Duodenal mucosa (tissue), 2 donors: ENCODE measurements around the gene COL27A1.
"Not testable (repeated sequence)": the region's sequence is repeated elsewhere in the genome, so short reads cannot be mapped to it uniquely, and the experiment has no call there.

Experiments used
- H3K27ac ChIP-seq: one replicate; pipeline ENCODE4 v1.7.0; 2013; ENCODE audit warnings: low read depth, low read length
- H3K27me3 ChIP-seq, 2 donors: one replicate each; pipeline ENCODE4 v1.7.0; 2013; ENCODE audit warnings: low read length in 2 of 2, control low read depth in 1 of 2; ENCODE audit not compliant: insufficient read depth in 2 of 2, control insufficient read depth in 1 of 2
- H3K36me3 ChIP-seq, 2 donors: one replicate each; pipeline ENCODE4 v1.7.0; 2013; ENCODE audit warnings: low read length in 2 of 2, control low read depth in 1 of 2; ENCODE audit not compliant: insufficient read depth in 2 of 2, control insufficient read depth in 1 of 2
- H3K4me1 ChIP-seq, 2 donors: one replicate each; pipeline ENCODE4 v1.7.0; 2013; ENCODE audit warnings: low read length in 2 of 2, control low read depth in 1 of 2; ENCODE audit not compliant: insufficient read depth in 2 of 2, control insufficient read depth in 1 of 2
- H3K4me3 ChIP-seq, 2 donors: one replicate each; pipeline ENCODE4 v1.7.0; 2013; ENCODE audit warnings: low read length in 2 of 2, low read depth in 1 of 2
- H3K9ac ChIP-seq, 2 donors: one replicate each; pipeline ENCODE4 v1.7.0; 2013; ENCODE audit warnings: low read length in 2 of 2, low read depth in 1 of 2
- H3K9me3 ChIP-seq, 2 donors: one replicate each; pipeline ENCODE4 v1.7.0; 2013; ENCODE audit warnings: low read length in 2 of 2, control low read depth in 1 of 2; ENCODE audit not compliant: control insufficient read depth in 1 of 2

COL27A1 gene

DNA sequence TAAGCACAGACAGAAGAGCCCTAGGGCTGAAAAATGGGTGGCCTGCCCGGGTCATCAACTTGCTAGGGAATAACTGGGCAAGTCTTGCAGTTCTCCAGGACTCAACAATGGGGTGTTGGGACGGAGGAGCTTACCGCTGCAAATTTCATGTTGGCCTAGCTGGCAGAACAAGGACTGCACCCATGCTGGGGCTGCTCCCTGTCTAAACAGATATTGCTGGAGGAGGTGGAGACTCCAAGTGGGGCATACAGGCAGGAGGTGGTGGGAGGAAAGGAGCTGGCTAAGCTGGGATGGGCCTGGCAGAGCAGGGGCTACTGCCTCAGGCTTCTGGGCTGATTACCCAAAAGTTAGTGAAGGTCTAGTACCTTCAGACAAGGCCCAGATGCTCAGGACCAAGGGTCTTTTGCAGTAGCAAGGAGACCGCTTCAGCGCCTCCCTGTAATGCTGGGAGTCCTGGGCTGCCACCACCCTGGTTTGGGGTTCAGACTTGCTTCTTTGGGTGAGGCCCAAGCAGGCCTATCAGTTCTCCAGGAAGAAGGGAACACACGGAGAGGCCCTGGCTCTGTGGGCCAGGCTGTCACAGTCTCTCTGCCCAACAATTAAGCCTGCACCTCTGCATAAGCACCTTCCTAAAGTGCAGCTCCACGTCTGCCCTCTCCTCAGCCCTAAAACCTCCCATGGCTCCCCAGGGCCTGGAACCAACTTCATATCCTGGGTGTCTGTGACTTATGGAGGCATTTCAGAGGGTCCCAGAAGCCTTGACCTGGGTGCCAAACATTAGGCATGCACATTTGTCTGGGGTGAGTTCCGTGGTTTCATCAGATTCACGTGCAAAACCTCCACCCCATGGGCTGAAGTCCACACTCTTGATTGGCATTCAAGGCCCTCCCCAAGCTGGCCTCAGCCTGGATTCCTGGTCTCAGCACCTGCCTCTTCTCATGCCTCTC is 32.0 kb upstream of the COL27A1 start:
- peaks cover 4 to 9% of the 10 kb centered on the region in 2 donors for H3K27me3 ChIP-seq
- no peak overlapping the region for H3K4me3 ChIP-seq
- no peak overlapping the region for H3K27ac ChIP-seq
- H3K36me3 ChIP-seq: no peaks in the 10 kb centered on the region
- peaks cover 7 to 17% of the 10 kb centered on the region in 2 donors for H3K4me1 ChIP-seq
- no peak overlapping the region for H3K9ac ChIP-seq
- peaks cover 8% of the 10 kb centered on the region in 2 donors for H3K9me3 ChIP-seq

DNA sequence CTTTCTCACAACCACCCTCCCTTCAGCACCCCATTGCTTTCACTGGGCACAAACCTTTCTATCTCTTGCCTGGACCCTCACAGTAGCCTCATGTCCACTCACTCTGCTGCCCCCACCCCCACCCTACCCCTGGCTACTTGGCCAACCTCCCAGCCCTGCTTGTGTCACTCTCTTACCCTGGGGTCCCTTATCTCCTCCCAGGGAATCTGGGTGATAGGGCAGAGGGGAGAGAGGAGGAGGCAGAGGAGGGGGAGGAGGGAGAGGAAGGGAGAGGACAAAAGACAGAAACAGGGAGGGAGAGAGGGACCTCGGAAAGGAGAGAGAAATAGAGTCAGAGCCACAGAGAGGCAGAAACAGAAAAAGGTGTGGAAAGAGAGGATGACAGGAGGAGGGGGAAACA is 31.2 kb upstream of the COL27A1 start:
- Histone ChIP-seq H3K27me3 (peaks cover 4% of the 10 kb centered on the region in 2 donors), H3K4me3 (no peak overlapping the region), H3K9ac (no peak overlapping the region), H3K4me1 (peaks cover 5 to 9% of the 10 kb centered on the region in 2 donors), H3K36me3 (no peaks in the 10 kb centered on the region), H3K27ac (no peak overlapping the region), H3K9me3 (peaks cover 8% of the 10 kb centered on the region in 2 donors)

DNA sequence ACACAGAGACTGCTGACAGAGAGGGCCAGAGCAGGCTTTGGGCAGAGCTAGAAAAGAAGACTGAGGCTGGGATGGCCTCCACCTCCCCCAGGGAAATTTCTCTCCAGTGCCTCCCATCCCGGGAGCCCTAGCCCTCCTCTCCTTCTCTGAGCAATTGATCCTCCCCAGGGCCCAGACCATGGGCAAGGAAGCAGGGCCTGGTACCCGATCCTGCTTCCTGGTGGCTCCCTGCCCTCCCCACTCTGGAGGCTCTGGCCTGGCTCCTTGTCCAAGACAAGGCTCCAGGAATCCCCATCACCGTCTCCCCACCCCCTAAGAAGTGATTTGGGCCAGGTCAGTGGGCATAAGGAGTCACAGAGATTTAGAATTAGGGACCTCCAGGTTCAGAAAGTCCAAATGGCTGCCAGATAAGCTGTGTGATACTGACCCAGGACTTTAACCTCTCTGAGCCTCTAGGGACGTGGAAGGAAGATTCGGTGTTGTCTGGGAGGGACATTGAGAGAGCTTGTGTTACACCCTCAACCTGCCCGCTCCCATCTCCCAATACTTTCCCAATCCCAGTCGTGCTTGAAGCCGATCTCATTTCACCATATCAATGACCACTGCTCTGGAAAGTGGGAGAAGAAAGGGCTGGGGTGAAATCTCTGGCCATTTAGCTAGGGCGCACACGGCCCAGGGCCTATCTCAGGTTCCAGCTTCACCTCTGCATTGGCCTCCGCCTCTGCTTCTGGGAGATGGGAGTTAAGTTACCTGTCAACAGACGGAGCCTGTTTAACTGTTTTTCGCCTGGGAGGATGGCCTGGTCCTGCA is 30.5 kb upstream of the COL27A1 start:
- H3K9me3 ChIP-seq: peaks cover 8% of the 10 kb centered on the region in 2 donors

DNA sequence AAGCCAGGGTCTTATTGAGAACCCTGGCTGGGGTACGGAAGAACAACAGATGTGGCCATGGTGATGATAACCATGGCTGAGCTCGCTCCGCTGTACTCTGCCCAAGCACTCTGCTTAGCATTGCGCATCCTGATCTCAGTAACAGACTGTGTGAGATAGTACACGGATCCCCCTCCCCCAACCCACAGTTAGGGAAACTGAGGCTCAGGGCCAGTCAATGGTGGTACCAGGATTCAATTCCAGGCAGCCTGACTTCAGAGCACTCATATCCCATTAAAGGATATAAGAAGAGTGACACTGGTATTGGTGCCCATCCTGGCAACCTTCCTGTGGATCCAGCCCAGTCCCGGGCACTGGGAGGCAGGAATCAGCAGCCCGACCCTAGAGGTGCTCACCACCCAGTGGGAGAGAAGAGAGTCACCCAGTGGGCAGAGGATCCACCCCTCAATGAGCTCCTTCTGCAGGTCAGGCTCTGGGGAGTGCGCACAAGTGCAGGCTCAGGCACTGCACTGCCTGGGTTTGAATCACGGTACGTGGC is 29.8 kb upstream of the COL27A1 start:
- peaks cover 0 to 4% of the 10 kb centered on the region in 2 donors for H3K27me3 ChIP-seq
- H3K9me3 ChIP-seq: peaks cover 8% of the 10 kb centered on the region in 2 donors
- H3K4me1 ChIP-seq: no peaks in the 10 kb centered on the region
- H3K36me3 ChIP-seq: no peaks in the 10 kb centered on the region
- H3K9ac ChIP-seq: no peak overlapping the region
- no peak overlapping the region for H3K27ac ChIP-seq
- no peak overlapping the region for H3K4me3 ChIP-seq

More for the DNA sequence above, 30.5 kb upstream of the COL27A1 start:
- Histone ChIP-seq H3K27ac (no peak overlapping the region), H3K27me3 (peaks cover 0 to 4% of the 10 kb centered on the region in 2 donors), H3K4me3 (no peak overlapping the region), H3K4me1 (peaks cover 0 to 5% of the 10 kb centered on the region in 2 donors), H3K9ac (no peak overlapping the region), H3K36me3 (no peaks in the 10 kb centered on the region)

DNA sequence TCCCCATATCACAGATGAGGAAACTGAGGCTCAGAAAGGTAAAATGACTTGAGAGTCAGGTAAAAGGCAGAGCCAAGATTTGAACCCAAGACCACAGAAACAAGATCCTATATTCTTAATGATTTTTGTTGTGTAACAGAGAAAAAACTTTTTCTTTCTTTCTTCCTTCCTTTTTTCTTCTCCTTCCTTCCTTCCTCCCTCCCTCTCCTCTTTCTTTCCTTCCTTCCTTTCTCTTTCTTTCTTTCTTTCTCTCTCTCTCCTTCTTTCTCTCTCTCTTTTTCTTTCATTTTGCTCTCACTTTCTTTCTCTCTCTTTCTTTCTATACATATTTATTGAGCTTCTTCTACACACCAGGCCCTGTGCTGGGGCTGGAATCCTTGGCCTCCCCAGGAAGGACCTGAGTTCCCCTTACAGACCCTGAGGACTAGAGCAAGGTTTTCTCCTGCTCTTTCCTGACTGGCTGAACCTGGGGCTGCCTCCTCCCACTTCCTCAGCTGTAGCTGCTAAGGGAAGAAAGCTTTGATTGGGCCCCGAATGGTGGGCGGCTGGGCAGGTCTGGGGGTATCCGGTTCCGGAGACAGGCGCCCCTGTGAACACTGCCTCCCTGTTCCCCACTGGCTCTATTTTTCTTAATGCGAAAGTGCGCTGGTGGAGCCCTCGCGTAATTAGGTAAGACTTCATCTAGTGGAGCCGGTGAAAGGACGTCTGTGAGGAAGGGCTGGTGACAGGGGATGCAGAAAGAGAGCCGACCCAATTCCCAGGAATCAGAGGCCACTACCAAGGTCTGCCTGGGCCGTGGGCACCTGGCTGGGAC is 28.9 kb upstream of the COL27A1 start:
- H3K27ac ChIP-seq: no peak overlapping the region
- no peaks in the 10 kb centered on the region for H3K36me3 ChIP-seq
- peaks cover 8% of the 10 kb centered on the region in 2 donors for H3K9me3 ChIP-seq
- H3K27me3 ChIP-seq: peaks cover 0 to 4% of the 10 kb centered on the region in 2 donors
- H3K4me3 ChIP-seq: no peak overlapping the region
- no peaks in the 10 kb centered on the region for H3K4me1 ChIP-seq
- H3K9ac ChIP-seq: no peak overlapping the region

DNA sequence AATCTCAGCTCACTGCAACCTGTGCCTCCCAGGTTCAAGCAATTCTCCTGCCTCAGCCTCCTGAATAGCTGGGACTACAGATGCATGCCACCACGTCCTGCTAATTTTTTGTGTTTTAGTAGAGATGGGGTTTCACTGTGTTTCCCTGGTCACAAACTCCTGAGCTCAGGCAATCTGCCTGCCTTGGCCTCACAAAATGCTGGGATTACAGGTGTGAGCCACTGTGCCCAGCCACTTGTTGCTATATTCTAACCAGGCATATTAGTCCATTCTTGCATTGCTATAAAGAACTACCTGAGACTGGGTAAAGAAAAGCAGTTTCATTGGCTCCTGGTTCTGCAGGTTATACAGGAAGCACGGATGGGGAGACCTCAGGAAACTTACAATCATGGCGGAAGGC is 26.6 kb upstream of the COL27A1 start:
- not testable (repeated sequence) for H3K4me1 ChIP-seq, H3K36me3 ChIP-seq, H3K27me3 ChIP-seq, H3K9me3 ChIP-seq, H3K9ac ChIP-seq, H3K27ac ChIP-seq, H3K4me3 ChIP-seq

DNA sequence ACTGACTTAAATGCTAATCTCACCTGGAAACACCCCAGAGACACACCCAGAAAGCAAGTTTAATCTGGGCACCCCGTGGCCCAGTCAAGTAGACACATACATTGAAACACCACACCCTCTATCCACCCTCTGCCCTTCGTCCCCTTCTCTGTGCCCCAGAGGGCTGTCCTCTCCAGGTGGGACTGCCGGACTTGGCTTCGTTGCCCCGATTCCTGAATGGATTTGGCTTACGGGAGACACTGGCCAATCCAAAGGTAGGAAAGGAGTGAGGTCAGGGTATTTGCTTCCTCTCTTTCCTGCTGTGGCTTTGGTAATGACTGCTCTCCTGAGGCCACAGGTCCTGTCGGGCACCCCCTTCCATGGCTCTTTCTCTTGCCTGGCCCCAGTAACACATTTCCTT is 25.2 kb upstream of the COL27A1 start:
- Histone ChIP-seq H3K9me3 (peaks cover 8% of the 10 kb centered on the region in 2 donors), H3K27me3 (peaks cover 0 to 4% of the 10 kb centered on the region in 2 donors), H3K27ac (no peak overlapping the region)

DNA sequence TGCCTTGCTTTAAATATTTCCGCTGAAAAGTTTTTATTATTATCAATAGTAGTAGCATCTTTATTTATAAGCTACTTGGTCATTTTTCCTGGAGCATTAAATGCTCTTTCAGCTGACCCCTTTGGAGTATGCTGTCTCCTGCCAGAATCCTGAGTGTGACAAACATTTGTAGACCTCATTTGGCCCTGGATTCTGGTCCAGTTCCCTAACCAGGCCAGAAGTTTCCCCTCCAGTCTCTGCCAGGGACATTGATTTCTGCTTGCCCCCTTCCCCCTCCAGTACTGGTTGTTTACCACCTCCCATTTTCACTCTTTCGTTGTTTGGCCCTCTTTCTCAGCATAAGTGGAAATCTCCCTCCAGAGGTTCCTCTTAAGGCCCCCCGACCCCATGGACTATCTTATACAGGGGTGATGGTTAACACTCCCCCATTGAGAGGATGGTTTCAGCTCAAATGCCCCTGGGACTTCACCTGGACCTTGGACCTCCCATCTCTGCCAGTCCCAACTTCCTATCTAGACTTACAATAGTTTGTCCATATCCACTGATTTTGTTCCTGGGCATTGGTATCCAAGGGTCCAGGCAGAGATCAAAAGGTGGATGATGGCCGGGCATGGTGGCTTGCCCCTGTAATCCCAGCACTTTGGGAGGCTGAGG is 24.6 kb upstream of the COL27A1 start:
- Histone ChIP-seq H3K4me1 (no peaks in the 10 kb centered on the region), H3K27me3 (peaks cover 0 to 4% of the 10 kb centered on the region in 2 donors), H3K36me3 (no peaks in the 10 kb centered on the region), H3K27ac (no peak overlapping the region), H3K4me3 (no peak overlapping the region), H3K9me3 (peaks cover 8% of the 10 kb centered on the region in 2 donors), H3K9ac (no peak overlapping the region)

More for the DNA sequence above, 25.2 kb upstream of the COL27A1 start:
- Histone ChIP-seq H3K36me3 (no peaks in the 10 kb centered on the region), H3K4me3 (no peak overlapping the region), H3K4me1 (no peaks in the 10 kb centered on the region), H3K9ac (no peak overlapping the region)

DNA sequence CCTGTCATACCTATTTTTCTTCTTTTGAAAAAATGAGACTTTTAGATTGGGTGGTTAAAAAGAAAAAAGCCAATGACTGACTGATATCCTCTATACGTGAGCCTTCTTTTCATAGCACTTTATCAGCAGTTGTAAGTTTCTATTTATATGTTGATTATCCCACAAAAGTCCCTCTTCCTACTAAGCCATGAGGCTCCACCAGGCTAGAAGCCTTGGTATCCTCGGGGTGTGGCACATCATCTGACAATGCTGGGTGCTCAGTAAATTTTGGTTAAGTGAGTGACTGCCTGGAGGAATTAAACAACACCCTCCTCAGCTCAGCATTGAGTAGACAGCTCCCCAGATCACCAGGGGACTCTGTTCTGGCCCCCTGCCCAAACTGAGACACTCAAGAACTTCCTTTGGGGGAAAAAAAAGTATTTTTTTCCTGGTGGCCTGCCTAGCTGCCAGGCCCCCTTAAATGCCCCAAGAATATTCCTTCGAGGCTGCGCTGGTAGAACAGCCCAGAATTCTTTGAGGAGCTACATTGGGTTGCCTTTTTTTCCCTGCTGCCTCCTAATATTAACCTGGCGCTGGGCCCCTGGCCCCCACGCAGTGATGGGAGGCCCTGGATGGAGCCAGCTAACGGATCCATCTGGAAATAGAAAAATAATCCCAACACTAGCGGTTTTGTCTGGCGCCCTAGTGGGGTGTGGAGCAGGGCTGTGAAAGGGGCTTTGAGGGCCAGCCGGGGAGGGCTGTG is 23.4 kb upstream of the COL27A1 start:
- H3K27ac ChIP-seq: no peak overlapping the region
- peaks cover 0 to 4% of the 10 kb centered on the region in 2 donors for H3K27me3 ChIP-seq
- peaks cover 8% of the 10 kb centered on the region in 2 donors for H3K9me3 ChIP-seq
- H3K36me3 ChIP-seq: no peaks in the 10 kb centered on the region
- no peak overlapping the region for H3K9ac ChIP-seq
- no peak overlapping the region for H3K4me3 ChIP-seq
- no peaks in the 10 kb centered on the region for H3K4me1 ChIP-seq
